GM21717 (cell line): ENCODE results near the gene USP25.

ENCODE experiments used
- ATAC-seq: cut with Tn5 transposase; IDR thresholded peaks from one replicate; pipeline ENCODE4 v1.9.1; 2021; ENCODE audit warnings: mild to moderate bottlenecking, moderate library complexity; ENCODE audit not compliant: unreplicated experiment

Gene USP25

DNA sequence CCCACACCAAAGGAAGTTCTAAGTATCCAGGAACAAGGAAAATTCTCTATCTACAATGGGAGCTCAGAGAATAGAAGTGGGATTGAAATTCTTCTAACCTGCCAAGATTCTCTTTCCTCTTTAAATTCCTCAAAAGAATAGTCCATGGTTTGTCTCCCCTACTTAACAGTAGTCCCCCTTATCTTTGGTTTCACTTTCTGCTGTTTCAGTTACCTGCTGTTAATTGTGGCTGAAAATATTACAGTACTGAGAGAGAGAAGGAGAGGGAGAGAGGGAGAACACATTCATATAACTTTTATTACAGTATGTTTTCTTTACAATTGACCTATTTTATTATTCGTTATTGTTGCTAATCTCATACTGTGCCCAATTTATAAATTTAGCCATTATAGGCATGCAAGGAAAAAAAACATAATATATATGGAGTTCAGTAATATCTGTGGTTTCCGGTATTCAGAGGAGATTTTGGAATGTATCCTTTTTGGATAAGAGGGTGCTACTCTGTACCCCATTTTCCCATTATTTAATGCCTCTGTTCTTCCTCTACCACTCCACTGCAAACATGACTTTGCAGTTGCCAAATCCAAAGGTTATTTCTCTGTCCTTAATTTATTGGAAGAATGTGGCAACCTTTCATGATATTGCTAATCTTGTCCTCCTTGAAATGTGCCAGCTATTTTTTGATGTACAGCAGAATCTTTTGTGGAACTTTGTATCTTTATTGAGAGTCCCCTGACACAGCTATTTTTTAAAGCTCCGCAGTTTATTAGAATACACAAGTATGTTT, 68.0 kb downstream of the USP25 start:
- ATAC-seq, result no peak

DNA sequence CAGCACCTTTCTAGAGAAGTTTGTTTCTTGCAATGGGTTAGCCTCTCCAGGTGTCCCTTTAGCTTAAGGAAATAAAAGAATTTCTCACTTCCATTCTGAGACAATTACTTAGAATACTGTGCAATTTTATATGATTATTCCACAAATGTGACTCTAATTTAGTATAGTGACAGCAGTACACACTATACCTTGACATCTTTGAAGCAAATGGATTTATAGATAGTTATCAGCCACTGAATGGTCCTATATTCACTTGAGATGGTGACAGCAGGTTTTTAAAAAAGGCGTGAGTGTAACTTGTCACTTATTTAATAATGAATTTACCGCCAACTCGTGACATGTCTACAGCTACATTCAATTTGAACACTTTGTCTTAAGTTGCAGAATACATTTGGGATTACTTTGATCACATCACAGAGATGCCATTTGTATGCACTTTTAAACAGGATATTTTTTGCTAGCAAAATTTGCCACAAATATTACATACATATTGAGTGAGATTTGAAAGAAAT, 71.6 kb downstream of the USP25 start:
- ATAC-seq, result no peak

DNA sequence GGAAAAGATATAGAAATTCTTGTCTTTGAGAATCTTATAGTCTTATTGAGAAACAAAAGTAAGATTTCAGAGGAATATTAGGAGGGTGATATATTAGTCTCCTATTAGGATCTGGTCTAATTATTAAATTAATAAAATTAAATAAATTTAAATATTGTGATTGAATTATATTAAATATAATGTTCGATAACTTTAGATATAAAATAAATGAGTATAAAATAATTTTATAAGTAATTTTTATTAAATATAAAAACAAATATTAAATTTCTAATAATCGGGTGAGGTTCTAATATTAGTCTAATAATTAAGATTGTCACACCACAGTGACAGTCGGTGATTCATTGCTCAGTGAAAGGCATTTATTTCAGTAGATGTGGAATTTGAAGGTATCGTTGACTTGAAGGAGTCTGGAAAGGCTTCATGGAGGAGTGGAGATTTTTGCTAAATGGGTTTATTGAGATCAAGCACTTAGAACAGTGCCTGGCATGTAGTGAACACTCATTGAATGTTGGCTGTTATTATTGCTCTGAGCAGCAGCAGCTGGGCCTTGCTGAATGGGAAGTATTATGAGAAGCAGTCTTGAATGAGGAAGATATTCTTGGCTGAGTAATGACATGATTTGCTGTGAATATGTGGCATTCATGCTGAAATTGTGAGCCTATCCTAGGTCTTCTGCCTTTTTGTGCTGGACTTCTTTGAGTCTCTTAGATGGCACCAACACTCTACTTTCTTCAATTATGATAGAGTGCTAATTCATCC, 74.6 kb downstream of the USP25 start:
- ATAC-seq, result no peak

DNA sequence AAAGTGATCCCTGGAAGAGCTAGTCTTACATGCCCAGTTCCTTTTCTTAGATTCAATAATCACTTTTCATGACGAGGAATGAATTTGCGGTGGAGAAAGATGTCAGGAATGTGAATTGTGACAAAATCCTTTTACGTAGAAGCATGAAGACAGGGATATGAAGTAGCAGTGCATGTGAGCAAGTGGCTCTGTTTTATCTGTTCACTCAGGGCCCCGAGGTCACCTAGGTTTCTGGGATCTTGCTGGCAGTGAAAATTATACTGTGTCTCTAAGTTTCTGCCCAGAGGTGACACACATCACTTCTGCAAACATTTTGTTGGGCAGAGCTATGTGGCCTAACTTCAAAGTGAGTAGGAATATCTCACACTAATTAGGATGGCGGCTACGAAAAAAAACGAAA, 79.3 kb downstream of the USP25 start:
- no peak for ATAC-seq

DNA sequence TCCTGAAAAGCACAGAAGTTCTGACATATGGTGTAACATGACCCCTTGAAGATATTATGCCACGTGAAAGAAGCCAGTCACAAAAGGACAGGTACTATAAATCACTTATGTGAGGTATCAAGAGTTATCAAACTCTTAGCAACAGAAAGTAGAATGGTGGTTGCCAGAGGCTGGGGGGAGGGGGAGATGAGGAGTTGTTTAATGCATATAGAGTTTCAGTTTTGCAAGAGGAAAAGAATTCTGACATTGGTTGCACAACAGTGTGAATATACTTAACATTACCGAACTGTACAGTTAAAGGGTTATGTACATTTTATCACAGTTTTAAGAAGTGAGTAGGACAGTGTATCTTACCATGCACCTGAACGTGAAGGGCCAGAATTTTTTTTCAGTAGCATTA, 80.0 kb downstream of the USP25 start:
- ATAC-seq, result no peak

DNA sequence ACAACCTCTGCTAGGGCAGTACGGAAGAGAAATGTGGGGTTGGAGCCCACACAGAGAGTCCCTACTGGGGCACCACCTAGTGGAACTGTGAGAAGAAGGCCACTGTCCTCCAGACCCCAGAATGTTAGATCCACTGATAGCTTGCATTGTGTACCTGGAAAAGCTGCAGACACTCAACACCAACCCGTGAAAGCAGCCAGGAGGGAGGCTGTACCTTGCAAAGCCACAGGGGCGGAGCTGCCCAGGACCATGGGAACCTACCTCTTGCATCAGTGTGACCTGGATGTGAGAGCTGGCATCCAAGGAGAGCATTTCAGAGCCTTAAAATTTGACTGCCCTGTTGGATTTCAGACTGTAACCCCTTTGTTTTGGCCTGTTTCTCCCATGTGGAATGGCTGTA, 85.5 kb downstream of the USP25 start:
- no peak for ATAC-seq

DNA sequence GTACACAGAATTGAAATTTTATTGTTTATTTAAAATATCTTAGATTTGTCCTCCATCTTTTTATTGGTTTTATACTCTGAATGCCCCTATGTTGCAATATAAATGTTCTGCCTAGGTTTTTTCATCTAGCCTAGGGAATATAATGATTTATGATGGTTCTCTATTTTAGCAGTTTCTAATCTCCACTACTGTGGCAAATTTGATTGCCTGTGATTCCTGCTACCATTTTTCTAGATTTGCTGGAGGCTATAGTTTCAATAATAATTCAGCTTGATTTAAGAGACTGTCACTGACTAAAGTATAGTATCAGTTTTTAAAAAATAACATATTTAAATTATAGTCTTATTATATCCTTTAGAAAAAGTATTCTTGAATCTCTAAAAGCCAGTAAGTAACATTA, 90.5 kb downstream of the USP25 start:
- no peak for ATAC-seq

DNA sequence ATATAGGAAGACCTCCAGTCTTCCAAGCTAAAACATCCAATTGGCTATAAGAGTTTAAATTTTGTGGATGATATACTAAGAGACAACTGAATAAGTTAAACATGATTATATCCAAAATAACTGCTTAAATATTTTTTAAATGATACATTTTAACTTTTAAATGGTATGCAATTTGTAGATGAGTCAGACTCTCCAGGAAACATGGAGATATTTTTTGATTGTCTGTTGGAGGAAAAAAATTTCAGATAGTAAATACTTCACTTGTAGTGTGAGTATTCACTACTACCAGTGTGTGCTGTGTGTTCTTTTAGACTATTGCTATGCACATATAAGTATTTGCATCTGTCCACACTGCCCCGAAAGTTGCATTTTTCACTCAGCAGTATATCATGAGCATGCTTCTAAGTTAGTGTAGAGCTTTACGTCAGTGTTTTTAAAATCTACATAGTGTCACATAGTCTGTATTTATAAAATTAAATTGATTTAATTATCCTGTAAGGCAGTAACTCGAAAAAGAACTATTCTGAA, 91.1 kb downstream of the USP25 start:
- ATAC-seq, result no peak

DNA sequence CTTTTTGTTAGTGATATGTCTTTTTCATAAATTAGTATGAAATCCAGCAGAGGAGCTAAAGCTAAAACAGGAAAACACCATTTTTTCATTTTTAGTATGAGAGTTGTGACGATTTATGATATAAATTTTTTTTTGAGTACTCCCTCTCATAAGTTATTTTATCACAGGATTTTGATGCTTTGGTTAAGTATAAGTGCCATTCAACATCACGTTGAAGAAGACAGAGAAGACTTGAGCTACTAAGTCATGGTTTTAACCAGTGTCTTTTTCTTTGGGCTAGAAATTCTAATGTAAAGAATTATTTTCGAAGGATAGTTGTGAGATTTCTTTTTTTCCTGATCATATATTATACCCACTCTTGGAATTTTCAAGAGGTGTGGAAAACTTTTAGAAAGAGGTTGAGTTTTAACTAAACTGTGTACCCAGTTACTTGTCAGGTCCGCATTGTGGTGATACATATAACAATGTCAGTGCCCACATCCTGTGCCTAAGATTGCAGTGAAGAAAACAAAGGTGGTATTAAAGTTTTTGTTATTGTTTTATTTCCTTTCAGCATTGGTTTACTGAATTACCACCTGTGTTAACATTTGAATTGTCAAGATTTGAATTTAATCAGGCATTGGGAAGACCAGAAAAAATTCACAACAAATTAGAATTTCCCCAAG, 93.8 kb downstream of the USP25 start:
- no peak for ATAC-seq

DNA sequence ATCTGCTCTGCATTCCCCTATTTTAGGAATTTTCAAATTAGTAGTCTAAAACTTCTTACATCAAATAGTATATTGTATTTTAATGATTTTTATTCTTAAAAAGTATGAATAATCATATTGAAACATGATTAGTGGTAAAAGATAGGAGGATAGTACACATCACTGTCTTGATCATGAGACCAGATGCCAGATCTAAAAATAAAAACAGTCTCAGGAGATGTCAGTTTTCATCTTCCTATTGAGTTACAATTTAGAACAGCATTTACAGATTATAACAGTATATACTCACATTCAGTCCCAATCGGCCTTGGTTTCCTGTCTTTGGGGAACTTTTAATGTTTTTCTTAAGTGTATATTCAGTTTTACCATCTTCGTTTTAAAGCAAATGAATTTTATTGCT, 95.9 kb downstream of the USP25 start:
- ATAC-seq, result no peak

DNA sequence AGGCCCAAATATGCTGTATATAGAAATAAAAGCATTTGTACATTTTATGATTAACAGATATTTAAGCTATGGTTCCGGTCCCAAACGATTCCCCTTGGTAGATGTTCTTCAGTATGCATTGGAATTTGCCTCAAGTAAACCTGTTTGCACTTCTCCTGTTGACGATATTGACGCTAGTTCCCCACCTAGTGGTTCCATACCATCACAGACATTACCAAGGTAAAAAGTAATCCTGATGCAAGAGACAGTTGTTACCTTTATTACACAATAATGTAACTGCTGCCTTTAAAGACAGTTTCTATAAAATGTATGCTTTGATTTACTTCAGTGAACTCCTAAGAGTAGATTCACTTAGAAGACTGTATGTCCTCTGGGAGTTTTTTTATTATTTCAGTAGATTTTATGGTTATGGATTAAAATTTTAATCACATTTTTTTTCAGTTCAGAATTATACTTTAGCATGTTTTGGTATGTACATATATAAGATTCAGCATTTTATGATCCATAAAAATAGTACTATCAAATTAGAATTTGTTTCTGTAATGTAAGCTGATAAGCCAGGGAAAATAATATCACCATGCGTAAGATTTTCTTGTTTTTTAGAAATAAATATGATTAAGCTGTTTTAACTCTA, 96.5 kb downstream of the USP25 start:
- no peak for ATAC-seq

DNA sequence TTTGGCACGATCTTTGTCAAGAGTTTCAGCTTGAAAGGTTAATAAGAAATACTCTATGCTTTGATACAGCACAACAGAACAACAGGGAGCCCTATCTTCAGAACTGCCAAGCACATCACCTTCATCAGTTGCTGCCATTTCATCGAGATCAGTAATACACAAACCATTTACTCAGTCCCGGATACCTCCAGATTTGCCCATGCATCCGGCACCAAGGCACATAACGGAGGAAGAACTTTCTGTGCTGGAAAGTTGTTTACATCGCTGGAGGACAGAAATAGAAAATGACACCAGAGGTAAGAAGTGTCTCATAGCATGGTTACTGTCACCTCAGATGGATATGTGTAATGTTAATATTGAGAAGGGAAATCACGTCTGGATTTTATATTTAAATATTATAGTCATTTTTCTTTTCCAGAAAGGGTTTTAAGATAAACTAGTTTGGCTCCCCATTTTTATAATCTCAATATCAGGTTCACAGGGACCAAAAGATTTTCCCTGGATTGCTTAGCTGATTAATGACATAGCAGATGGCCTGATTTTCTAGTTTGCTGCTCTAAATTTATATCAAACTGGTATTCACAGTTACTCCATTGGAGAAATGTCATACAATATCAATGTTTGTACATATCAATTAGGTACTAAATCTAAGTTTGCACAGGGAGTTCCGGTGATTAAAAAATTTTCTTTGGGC, 97.3 kb downstream of the USP25 start:
- no peak for ATAC-seq

DNA sequence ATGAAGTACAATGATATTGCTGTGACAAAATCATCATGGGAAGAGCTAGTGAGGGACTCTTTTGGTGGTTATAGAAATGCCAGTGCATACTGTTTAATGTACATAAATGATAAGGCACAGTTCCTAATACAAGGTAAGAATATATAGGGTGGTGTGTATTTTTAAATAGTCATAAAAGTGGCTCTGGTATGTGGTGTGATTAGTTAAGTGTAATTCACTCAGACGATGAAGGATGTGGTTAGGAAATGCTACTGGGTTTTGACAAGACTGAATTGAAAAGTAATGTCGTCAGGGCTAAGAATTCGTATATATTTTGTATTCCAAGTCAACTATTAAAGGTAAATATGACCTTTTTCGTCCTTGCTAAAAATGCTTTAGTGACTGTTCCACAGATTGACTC, 101.7 kb downstream of the USP25 start:
- no peak for ATAC-seq

DNA sequence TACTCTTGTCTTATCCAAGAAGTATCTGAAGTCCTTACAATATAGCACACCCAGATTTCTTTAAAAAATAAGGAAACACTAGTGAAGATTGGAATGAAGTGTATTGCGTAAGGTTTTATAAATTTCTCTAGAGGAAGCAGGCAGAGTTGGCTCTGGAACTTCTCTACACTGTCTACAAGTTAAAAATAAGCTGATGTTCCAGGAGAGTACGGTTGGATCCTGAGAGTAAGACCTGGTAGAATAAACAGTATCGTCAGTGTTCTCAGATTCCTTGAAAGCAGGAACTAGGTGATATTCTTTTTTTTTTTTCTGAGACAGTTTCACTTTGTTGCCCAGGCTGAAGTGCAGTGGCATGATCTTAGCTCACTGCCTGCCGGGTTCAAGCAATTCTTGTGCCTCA, 107.9 kb downstream of the USP25 start:
- no peak for ATAC-seq

DNA sequence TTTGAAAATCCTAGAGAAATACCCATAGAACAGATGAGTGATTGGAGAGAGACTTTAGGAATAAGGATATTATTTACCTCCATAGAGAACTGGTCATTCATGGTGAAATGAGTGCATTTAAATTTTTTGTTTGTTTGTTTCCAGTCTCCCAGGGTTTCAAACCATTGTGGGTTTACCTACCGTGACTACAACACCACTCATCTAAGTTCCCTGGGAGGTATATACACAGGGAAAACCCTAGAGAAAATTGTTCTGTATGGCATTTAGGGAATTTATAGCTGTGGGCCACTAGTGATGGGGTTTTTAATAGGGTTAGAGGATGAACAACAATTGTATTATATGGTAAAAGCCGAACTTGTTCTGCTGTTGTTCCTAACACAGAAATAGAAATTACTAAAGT, 109.2 kb downstream of the USP25 start:
- no peak for ATAC-seq

DNA sequence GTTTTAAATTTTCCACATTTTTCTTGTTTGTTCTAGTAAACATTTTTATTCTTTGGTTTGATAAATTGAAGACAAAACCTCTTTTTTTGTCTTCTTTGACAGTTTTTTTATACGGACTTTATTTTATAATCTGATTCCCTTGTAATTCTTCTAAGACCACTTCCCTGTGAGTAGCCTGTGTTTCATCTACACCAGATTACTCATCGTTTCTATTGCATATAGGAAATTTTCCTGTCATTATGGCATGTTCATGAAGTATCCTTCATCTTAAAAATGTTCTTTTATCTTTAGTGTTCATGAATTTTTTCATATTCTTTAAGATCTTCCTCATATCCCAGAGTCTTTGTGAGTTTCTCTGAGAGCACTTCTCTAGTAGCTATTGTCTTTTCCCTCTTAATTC, 109.8 kb downstream of the USP25 start:
- ATAC-seq, result no peak

DNA sequence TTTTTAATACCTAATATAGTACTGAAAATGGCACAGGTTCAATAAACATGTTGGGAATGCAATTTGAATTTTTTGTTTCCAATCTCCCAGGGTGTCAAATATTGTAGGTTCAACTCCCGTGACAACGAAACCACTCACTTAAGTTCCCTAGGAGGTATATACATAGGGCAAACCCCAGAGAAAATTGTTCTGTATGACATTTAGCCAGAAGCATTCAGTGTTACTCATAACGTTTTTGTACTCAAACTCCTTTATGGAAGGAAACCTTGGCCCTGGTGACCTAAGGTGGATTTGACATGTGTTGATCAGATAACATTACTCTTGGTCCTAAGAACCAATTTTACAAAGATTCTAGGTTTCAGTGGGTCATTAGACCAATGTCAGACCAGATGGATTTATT, 110.6 kb downstream of the USP25 start:
- no peak for ATAC-seq

DNA sequence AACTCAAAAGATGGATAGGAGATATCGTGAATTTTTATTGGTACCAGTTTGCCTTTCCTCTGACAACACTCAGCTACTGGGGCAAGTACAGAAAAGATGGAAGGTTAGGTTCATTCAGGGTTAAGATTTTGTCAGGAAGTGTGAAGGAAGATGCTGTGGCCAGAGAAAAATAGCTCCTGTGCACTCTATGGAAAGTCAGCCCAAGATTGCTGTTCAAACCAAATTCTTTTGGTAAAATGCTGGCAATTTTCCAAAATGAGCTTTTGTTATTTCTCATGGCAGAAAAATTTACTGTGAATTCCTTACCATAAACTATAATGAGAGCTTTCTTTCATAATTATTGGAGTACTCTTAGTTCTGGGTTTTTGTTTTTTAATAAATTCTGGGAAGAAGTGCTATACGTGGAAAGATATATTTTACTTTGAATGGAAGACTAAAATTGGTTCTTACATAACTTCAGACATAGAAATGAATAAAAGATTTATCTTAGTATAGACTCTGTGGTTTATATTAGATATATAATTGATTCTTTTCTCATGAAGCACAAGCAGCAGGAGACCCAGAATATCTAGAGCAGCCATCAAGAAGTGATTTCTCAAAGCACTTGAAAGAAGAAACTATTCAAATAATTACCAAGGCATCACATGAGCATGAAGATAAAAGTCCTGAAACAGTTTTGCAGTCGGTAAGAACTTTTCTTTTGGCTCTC, 112.2 kb downstream of the USP25 start:
- no peak for ATAC-seq

DNA sequence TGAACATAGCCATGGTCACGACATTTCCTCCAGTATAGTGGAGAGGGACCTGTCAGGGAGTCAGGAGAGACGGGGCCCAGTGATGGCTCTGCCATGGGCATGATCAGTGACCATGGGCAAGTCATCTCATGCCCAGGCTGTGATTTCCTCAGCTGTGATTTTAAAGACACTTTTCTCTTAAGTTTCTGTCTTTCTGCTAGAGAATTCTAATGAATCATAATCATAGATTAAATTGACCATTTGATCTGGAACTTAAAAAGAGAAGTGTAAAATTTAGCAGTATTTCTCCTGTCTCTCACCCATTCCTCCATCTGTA, 112.7 kb downstream of the USP25 start:
- no peak for ATAC-seq

DNA sequence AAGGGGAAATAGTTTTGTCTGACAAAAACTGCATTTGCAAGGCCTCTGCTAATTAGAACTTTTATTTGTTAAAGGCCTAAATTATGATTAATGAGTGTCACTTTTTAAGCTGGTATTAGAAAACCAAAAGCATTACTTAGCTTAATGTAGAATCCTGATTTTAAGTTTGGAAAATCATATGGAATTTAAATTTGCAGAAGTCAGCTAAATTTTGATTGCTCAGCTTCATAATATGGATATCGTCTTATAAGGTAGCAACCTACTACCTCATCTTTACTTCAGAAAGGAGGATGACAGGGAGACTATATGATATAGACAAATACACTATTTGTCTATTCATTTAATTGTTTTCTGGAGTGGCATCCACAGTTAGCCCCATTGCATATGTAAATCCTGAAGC, 114.0 kb downstream of the USP25 start:
- no peak for ATAC-seq
